Measurements from ENCODE around the gene PDCD6IP.
"Not testable (repeated sequence)": the region's sequence is repeated elsewhere in the genome, so short reads cannot be mapped to it uniquely, and the experiment has no call there.

PDCD6IP gene

GRCh38 chr3:33855884-33856546, 57.6 kb downstream of the PDCD6IP start:
- DNase-seq = no peak

- not testable (repeated sequence) for DNase-seq
Measured at GRCh38 chr3:33857701-33858100, 59.3 kb downstream of the PDCD6IP start.

DNA sequence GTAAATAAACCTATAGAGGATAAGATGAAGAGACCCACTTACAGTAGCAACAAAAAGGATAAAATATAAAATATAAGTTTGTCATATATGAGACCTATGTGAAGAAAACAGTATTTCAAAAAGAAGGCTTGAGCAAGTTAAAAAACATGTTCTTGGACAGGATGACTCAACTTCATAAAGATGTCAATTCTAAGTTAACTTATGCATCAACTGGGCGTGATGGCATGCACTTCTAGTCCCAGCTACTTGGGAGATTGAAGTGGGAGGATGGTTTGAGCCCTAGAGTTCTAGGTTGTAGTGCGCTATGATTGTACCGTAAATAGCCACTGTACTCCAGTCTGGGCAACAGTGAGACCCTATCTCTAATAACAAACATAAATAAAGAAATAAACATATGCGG, 59.7 kb downstream of the PDCD6IP start:
- no peak for DNase-seq

DNA sequence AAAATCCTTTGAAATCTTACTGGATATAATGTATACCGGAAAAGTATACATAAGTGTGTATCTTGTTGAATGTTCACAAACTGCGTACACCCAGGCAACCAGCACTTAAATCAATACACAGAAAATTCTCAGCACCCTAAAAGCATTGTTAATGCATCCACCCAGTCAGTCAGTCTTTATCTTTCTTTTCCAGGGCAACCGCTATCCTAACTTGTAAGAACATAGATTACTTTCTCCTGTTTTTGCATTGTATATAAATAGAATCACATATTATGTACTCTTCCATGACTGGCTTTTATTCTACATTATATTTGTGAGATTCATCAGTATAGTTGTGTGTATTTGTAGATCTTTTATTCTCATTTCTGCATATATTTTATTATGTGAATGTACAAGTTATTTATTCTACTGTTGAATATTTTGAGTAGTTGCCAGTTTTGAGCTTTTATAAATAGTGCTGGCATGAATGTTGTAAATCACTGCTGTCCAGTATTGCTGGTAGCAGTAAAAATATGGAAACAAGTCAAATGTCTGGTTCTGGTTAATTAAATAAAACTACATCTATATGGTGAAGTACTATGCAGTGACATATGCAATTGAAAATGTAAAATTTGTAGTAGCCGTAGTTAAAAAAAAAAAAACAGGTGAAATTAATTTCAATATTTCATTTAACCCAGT, 62.1 kb downstream of the PDCD6IP start:
- DNase-seq = no peak

DNA sequence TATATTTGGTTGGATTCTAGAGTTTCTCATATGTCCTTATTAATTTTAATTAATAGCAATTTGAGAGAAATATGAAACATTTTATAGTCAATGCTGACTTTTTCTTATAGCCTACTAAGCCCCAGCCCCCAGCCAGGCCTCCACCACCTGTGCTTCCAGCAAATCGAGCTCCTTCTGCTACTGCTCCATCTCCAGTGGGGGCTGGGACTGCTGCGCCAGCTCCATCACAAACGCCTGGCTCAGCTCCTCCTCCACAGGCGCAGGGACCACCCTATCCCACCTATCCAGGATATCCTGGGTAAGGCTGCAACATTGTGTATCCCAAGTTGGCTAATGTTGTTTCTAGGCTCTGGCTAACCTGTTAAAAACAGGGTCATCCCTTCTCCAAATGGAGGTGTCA, 66.7 kb downstream of the PDCD6IP start:
- no peak for DNase-seq

- no peak for DNase-seq
Measured at GRCh38 chr3:33868309-33868708, 69.9 kb downstream of the PDCD6IP start.

GRCh38 chr3:33869977-33870376, 71.5 kb downstream of the PDCD6IP start:
- DNase-seq = no peak

GRCh38 chr3:33874815-33875214, 76.4 kb downstream of the PDCD6IP start:
- DNase-seq = no peak

DNA sequence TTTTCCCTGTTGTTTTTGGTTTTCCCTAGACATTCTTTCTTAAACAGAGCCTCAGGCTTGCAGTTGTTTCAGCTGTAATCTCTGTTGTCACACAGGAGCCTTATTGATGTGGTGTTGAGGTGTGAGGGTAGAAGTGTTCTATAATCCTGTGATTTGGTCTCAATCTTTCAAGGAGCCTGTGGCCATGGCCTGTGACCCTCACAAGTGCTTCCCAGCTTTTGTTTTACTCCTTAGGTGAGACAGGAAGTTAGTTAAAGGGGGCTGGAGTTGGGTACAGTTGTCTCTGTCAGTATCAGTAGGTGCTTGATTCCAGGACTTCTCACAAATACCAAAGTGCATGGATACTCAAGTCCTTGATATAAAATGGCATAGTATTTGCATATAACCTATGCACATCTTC, 77.2 kb downstream of the PDCD6IP start:
- no peak for DNase-seq

DNA sequence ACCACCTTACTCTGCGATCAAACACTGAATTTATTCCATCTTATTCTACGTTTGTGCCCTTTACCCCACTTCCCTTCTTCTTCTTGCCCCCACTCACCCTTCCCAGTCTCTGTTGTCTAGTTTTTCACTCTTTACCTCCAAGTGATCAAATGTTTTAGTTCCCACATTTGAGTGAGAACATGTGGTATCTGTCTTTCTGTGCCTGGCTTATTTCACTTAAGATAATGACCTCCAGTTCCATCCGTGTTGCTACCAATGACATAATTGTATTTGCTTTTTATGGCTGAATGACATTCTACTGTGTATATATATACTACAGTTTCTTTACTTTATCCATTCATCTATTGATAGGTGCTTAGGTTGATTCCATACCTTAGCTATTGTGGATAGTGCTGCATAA, 78.8 kb downstream of the PDCD6IP start:
- DNase-seq = no peak

DNA sequence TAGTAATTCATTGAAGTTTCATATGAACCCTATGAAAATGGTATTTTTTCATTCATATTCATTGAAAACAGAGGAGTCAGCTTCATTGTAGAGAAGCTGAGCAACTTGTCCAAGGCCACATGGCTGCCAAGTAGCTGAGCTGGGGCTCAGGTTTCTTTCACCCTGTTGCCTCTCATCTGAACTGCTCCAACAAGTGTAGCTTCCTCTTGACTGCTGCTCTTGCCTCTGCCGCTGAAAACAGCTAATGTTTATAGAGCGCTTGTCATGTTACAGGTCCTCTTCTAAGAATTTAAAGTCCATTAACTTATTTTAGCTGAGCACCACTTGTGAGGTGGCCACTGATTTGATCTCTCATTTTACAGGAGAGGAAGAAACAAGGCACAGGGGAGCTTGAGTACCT, 81.1 kb downstream of the PDCD6IP start:
- DNase-seq = no peak

DNA sequence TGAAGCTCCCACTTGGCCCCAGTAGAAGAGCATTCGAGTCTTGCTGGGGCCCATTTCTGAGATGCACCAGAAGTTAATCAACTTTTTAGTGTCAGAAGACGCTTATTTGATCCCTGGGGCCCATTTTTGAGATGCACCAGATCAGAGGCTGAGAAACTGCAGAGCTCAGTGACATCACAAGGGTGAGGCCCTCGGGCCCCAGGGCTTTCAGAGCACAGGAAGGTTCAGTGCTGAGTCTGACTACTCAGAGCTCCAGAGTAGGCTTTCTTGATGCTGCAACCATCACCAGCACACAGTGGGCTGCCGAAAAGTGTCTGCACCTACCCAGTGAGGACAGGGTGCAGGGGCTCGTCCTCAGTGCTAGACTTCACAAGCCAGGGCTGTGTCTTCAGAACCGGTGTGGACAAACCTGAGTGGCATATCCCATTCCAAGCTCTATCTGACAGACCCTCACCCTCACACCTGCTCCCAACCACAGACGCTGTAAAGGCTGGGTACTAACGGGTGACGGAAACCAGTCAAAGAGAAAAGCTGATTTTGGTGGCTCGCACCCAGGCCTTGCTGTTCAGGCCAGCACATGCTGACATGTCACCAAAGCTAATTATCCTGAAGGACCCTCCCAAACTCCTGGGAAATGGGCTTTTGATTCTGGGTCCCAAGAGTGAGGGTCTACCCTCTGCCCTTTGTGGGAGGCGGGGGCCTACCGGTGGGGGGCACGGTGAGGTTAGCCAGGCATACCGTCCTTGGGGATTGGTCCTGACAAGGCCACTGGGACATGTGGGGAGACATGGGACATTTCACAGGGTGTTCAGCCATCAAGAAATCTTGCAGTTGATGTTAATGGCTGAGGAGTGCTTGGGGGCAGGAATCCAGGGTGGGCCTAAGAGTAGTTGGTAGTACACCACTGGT, 83.0 kb downstream of the PDCD6IP start:
- no peak for DNase-seq

GRCh38 chr3:33882296-33882695, 83.9 kb downstream of the PDCD6IP start:
- DNase-seq = no peak

DNA sequence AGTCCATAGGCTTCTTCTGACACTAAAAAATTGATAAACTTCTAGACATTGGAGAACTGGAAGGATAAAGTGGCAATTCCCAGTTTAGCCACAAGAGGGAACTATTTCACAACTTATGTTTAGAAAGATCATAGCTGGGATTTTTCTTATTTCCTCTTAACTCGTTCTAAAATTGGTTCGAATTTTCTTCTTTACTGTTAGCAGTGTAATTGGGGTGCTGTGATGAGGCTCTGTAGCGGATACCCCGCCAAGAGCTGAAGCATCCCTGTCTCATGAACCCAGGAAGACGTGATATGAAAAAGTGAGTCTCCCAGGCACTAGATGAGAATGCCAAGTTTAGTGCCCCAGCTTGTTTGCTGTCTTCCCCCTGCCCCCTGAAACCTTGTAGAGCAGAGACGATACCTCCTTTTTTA, 85.1 kb downstream of the PDCD6IP start:
- DNase-seq = no peak

DNA sequence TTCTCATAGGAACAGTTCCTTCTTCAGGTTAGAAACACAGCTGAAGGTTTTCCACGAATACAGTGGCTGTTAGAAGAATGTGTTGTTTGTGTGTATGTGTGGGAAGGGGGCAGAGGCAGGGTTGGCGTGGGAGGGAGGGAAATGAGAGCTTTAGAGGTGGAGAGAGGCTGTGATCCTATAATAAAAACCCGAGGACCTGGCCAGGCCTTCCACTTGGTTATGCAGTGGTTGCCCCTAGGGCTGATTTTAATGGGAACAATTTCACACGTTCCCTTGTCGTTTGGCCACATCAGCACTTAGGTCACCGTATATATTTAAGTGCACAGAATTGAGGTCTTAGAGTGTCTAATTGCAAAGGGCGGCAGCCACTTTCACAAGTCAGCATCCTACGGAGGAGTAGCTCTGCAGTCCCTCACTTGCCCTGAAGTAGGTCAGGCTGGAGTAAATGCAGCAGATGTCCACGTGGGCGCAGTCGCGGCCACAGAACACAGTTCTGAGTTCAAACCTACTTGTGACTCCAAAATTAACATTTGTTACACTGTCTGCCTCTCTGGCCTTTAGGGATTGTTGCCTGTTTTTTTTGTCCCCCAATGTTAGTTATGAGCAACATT, 85.6 kb downstream of the PDCD6IP start:
- no peak for DNase-seq

DNA sequence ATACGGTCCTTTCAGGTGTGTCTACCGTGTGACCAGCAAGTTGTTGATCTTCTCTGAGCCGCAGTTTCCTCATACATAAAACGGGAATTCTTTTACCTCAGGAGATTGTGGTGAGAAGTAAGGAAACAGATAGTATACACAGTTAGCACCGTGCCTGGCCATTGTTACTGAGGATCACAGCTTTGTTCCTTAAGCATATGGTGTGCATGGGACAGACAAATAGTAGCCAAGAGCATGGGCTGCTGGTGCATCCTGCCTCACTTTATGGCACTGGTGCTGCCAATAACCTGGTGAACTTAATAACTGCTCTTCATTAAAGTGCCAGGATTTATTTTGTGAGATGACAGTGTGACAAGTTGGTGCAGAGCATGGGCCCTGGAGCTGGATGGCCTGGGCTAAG, 86.3 kb downstream of the PDCD6IP start:
- no peak for DNase-seq

DNA sequence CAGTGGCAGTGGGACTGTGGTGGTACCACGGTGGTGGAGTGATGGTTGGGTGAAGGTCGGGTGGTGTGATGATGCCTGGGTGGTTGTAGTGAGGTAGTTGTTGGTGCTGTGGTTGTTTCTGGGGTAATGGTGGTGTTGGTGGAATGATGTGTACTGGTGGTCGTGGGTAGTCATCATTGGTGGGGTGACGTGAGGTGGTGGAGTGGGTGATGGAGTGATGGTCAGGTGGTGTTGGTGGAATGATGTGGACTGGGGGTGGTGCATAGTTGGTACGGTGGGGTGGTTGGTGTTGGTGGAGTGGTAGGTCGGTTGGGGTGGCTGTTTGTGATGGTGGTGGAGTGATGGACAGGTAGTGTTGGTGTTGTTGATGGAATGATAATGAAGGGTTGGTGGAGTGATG, 87.1 kb downstream of the PDCD6IP start:
- DNase-seq = no peak

GRCh38 chr3:33886015-33886414, 87.6 kb downstream of the PDCD6IP start:
- no peak for DNase-seq

- no peak for DNase-seq
Measured at GRCh38 chr3:33887478-33887877, 89.0 kb downstream of the PDCD6IP start.

- DNase-seq = no peak
Measured at GRCh38 chr3:33889394-33890039, 91.1 kb downstream of the PDCD6IP start.

DNA sequence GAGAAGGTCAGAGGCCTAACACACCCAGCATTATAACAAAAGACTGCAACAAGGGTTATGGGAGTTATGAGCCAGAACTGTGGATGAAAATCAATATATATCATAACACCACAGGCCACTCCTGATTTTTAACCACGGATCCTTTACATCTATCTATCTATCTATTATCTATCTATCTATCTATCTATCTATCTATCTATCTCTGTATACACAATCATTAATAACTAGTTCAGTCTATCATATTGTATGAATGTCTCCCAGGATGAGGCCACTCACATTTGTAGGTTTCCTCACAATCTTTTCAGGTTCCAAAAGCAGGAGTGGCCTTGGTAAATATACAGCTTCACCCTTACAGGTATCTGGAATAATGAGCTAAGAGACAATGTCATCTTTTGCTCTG, 94.2 kb downstream of the PDCD6IP start:
- no peak for DNase-seq

DNA sequence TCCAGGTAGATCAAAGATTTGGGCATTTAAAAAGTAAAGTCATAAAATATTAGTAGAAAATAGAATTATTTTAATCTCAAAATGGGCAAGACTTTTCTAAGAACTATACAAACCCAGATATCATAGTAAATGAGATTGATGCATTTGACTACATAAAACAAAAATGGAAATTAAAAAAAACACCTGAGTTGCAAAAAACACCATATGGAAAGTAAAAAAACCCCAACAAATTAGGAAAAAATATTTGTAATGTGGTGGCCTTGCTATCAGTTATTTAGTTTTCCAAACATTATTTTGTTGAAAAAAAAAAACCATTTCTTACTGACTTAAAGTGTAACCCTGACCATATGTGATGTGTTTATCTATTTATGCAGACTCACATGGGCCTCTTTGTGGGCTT, 97.2 kb downstream of the PDCD6IP start:
- DNase-seq = no peak

- no peak for DNase-seq
Measured at GRCh38 chr3:33897306-33897705, 98.9 kb downstream of the PDCD6IP start.

All from GOT3 (cell line).